Stimulated activated naive CD4-positive, alpha-beta T cell treated with Interleukin-2 at 50 U/mL for 16 hours (primary cell): ENCODE data around the gene ITCH.
"Not testable (repeated sequence)": the region's sequence is repeated elsewhere in the genome, so short reads cannot be mapped to it uniquely, and the experiment has no call there.

Source experiments
- DNase-seq: peaks from one replicate; lab custom pipeline; 2025; lab: John Stamatoyannopoulos, UW

The ITCH gene

DNA sequence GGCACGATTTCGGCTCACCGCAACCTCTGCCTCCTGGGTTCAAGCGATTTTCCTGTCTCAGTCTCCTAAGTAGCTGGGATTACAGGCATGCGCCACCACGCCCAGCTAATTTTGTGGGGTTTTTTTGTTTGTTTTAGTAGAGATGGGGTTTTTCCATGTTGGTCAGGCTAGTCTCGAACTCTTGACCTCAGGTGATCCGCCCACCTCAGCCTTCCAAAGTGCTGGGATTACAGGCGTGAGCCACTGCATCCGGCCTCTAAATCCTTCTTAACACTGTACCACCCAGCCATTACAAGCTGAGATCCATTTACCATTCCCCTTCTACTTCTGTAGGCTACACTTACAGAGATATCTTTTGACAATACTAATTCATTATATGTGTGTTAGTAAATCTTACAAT lies 51.5 kb downstream of the ITCH start:
- DNase-seq = not testable (repeated sequence)

DNA sequence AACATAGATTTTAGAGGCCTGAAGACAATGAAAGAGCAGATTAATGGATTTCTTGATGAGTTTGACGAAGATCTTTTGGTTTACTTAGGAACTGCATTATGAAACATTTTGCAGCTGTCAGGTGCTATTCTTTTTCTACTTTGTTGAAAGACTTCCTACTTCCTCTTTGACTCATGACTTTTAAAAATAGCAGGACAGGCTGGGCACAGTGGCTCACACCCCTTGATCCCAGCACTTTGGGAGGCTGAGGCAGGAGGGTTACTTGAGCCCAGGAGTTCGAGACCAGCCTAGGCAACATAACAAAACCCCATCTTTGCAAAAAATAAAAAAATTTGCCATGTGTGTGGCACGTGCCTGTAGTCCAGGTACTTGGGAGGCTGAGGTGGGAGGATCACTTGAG lies 52.0 kb downstream of the ITCH start:
- no peak for DNase-seq

DNA sequence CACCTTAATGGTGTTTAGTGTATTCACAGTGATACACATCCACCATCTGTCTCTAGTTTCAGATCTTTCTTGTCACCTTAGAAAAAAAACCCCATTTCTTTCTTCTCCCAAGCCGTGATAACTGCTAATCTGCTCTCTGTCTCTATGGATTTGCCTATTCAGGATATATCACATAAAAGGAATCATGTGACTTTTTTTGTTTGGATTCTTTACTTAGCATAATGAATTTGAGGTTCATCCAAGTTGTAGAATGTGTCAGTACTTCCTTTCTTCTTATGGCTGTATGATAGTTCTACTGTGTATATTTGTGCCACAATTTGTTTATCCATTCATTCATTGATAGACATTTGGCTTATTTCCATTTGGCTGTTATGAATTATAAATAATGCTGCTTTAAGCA lies 57.1 kb downstream of the ITCH start:
- no peak for DNase-seq

DNA sequence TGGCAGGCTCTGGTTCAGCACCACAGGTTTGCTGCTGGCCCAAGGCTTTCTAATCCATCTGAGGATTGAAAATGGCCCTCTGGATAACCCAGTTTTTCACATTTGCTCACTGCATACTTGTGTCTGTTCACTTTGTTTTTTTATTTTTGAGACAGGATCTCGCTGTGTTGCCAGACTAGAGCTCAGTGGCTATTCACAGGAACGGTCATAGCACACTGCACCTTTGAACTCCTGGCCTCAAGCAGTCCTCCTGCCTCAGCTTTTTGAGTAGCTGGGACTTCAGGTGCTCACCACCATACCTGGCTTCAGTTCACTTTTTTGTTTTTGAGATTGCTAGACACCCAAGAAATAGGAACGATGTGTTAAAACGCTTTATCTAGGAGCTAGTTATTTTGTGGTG lies 57.9 kb downstream of the ITCH start:
- DNase-seq = no peak

DNA sequence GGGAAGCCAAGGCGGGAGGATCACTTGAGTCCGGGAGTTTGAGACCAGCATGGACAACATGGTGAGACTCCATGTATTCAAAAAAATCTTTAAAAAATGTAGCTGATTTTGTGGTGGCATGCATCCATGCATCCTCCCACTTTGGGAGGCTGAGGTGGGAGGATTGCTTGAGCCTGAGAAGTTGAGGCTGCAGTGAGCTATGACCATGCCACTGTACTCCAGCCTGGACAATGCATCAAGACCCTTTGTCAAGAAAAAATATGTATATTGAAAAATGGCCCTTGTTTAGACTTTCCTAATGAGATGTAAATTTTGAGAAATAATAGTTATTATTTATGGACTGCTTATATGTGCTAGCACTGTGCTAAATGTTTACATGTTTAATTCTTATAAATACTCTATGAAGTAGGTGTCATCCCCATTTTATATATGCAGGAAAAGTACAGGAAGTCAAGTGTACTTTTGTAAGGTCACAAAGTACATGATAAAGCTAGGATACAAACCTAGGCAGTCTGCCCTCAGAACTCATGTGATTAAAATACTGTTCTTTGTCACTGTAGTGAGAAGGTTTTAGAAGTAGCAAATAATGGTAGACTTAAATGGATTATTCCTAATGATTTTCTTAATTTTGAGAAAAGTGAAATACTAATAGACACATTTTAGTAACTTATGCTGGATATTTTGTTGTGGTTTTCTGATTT lies 58.8 kb downstream of the ITCH start:
- no peak for DNase-seq

DNA sequence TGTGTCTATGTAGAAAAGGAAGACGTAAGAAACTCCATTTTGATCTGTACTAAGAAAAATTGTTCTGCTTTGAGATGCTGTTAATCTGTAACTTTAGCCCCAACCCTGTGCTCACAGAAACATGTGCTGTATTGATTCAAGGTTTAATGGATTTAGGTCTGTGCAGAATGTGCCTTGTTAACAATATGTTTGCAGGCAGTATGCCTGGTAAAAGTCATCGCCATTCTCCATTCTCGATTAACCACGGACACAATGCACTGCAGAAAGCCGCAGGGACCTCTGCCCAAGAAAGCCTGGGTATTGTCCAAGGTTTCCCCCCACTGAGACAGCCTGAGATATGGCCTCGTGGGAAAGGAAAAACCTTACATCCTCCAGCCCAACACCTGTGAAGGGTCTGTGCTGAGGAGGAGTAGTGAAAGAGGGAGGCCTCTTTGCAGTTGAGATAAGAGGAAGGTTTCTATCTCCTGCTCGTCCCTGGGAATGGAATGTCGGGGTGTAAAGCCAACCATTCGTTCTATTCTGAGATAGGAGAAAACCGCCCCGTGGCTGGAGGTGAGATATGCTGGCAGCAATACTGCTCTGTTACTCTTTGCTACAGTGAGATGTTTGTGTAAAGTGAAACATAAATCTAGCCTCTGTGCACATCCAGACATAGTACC lies 62.1 kb downstream of the ITCH start:
- DNase-seq = not testable (repeated sequence)

DNA sequence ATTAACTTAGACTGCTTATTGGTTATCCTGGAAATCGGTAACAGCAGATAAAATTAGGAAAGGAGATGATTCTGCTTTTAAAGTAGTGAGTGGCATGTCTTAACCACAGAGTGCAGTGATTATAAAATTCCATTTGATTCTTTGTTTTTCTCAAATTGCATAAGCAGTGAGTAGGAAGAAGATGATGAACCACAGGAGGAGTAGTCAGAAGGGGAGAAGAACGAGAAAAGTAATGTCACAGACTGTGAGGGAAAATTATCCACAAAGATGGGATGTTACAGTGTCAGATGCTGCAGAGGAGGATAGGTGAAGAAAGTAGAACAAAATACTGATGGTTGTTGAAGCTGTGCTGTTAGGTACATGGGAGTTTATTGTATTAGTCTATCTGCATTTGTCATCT lies 63.0 kb downstream of the ITCH start:
- no peak for DNase-seq

DNA sequence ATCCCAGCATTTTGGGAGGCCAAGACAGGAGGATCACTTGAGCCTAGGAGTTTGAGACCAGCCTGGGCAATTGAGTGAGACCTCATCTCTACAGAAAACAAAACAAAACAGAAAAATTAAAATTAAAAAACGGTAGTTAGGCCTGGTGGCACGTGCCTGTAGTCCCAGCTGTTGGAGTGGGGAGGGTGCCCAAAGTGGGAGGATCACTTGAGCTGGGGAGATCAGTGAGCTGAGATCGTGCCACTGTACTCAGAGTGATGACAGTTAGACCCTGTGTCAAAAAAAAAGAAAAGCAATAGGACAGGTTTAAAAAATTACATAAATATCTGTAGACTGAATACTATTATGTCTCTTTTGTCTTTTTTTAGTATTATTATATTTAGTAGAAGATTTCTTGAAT lies 64.3 kb downstream of the ITCH start:
- DNase-seq = no peak

DNA sequence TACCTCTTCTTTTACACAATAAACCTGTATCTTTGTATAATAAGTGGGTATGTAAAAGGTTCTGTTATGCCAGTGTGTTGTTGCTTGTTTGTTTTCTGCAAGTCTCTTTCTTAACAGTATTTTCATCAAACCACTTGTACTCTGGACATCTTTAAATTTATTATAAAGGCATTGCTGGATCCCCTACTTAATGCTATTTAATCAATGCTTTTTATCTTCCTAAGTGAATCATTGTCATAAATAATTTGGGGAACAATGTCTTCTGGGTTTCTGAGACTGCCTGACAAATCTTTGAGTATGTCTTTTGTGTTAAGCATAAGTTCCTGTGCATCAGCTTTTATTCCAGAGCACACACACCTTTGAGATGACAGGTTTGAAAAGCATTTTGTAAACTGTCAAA lies 64.7 kb downstream of the ITCH start:
- no peak for DNase-seq

DNA sequence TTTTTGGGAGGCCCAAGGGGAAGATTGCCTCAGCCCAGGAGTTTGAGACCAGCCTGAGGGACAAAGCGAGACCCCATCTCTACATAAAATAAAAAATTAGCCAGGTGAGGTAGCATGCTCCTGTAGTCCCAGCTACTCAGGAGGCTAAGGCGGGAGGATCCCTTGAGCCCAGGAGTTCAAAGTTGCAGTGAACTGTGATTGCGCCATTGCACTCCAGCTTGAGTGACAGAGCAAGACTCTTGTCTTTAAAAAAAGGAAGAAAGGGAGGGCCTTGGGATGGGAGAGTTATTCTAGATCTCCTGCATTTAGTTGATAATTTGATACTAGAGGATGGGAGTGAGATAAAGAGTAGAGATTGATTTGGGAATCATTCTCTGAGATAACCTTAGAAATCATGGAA lies 68.1 kb downstream of the ITCH start:
- no peak for DNase-seq

DNA sequence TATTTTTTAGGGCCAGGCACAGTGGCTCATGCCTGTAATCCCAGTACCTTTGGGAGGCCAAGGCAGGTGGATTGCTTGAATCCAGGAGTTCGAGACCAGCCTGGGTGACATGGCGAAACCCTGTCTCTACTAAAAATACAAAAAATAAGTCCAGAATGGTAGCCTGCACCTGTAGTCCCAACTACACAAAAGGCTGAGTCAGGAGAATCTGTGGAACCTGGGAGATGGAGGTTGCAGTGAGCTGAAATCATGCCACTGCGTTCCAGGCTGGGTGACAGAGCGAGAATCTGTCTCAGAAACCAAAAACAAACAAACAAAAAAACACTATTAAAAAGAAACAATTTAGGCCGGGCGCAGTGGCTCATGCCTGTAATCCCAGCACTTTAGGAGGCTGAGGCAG lies 69.6 kb downstream of the ITCH start:
- DNase-seq = not testable (repeated sequence)

DNA sequence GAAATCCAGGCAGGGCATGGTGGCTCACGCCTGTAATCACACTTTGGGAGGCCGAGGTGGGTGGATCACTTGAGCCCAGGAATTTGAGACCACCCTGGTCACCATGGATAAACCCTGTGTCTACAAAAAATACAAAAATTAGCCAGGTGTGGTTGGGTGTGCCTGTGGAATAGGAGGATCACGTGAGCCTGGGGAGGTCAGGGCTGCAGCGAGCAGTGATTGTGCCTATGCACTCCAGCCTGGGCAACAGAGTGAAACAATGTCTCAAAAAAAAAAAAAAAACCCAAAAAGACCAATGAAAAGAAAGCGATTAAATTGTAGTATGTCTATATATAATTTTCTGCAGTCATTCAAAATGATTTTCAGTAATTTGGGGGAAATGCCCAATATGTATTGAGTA lies 70.3 kb downstream of the ITCH start:
- DNase-seq = no peak

DNA sequence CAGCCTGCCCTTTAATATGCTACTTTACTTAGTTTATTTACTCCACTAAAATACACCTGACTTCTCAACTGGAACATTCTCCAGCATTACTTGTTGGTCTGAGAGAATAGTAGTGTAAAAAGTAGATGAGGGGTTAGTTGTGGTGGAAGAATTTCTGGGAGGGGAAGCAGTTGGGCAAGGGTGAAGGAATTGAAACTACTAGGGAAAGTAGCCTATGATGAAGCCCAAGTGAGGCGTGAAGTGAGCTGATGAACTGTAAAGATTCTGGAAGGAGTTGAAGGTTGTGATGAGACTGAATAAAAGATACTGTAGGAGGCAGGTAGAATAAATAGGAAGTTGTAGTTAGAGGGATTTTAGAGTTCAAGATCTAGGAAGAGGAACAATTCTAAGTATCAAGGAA lies 72.5 kb downstream of the ITCH start:
- no peak for DNase-seq

DNA sequence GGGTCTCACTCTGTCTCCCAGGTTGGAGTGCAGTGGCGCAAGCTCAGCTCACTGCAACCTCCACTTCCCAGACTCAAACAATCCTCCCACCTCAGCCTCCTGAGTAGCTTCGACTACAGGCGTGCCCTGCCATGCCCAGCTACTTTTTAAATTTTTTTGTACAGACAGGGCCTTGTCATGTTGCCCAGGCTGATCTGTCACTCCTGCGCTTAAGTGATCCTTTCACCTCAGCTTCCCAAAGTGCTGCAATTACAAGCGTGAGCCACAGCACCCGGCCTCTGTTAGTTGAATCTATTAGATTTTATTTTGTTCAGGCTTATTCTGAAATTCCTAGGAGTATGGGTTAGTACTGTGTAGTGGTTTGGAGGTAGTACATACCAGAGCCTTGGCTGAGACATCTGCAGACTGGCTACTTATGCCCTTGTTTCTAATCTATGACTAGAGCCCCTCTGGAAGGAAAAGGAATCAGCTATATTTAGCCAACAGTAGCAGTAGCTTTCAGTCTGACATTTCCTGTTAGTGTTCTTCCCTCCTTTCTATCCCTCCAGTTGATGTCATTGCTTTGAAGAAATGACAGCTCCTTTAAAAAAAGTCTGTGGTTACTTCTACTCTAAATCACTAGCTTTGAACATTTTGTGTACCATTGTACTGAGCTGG lies 74.4 kb downstream of the ITCH start:
- no peak for DNase-seq

DNA sequence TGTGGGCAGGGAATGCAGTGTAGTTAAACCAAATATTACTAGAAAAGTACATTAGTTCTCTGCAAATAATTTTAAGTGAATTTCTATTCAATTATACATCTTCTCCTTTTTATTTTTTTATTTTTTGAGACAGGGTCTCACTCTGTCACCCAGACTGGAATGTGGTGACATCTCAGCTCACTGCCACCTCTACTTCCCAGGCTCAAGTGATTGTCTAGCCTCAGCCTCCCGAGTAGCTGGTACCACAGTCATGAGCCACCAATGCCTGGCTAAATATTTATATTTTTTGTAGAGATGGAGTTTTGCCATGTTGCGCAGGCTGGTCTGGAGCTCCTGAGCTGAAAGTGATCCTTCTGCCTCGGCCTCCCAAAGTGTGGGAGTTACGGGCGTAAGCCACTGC lies 76.1 kb downstream of the ITCH start:
- no peak for DNase-seq

DNA sequence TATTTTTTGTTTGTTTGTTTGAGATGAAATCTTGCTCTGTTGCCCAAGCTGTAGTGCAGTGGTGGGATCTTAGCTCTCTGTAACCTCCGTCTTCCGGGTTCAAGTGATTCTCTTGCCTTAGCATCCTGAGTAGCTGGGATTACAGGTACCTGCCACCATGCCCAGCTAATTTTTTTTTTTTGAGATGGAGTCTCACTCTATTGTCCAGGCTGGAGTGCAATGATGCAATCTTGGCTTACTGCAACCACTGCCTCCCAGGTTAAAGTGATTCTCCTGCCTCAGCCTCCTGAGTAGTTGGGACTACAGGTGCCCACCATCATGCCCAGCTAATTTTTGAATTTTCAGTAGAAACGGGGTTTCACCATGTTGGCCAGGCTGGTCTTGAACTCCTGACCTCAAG lies 78.3 kb downstream of the ITCH start:
- not testable (repeated sequence) for DNase-seq

DNA sequence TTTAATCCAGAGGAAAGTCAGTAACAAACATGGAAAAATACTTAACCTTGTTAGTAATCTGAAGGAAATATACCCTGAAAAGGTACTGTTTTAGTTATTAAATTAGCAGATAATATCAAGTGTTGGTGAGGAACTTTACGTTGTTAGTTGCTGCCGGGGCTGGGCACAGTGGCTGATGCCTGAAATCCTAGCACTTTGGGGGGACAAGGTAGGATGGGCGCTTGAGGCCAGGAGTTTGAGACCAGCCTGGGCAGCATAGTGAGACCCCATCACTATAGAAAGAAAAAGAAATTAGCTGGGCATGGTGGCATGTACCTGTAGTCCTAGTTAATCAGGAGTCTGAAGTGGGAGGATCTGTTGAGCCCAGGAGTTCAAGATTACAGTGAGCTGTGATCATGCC lies 80.5 kb downstream of the ITCH start:
- no peak for DNase-seq

DNA sequence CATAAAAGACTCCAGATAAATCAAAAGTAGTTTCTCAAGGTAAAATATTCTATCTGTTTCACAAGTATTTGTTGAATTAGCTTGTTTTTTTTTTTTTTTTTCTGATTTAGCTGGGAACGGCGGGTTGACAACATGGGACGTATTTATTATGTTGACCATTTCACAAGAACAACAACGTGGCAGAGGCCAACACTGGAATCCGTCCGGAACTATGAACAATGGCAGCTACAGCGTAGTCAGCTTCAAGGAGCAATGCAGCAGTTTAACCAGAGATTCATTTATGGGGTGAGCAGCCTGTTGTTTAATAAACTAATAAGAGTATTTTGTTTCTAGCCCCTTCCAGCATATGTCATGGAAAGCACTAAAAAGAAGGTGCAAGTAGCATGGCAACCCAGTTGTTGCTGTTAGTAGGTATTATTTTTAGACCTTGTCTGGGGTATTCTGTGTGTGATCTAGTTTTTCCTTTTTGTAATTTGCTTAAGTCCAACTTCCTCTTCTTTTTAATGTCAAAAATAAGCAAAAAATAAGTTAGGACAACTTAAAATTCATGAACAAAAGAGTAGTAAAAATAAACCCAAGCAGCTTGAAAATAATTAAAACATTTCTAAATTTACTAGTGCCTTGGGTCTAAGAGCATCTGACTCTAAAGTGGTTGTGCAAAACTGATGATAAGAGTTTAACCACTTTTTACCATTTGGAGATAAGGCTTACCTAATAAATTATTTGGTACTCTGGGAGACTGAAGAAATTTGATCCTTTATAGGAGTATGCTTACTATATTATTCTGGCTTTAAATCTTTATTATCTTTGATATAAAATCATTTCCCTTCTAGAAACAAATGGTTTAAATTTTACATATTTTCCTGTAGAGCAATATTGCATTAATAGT lies 82.3 kb downstream of the ITCH start:
- DNase-seq = no peak

DNA sequence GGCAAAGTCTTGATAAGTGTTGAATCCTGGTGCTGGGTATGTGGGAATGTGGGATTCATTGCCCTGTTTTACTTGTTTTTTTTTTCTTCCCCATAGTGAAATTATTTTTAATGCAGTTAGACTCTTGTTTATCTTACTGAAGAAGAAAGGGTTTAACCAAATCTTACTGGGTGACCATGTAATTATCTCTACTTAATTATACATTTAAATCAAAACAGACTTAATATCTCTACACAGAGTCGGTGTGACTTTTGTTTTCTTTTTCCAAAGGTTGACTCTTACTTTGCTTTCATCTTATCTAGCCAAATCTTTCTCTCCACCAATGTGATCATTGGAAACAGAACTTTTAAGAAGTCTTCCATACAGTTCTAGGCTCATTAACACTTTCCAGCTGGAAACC lies 85.4 kb downstream of the ITCH start:
- no peak for DNase-seq

DNA sequence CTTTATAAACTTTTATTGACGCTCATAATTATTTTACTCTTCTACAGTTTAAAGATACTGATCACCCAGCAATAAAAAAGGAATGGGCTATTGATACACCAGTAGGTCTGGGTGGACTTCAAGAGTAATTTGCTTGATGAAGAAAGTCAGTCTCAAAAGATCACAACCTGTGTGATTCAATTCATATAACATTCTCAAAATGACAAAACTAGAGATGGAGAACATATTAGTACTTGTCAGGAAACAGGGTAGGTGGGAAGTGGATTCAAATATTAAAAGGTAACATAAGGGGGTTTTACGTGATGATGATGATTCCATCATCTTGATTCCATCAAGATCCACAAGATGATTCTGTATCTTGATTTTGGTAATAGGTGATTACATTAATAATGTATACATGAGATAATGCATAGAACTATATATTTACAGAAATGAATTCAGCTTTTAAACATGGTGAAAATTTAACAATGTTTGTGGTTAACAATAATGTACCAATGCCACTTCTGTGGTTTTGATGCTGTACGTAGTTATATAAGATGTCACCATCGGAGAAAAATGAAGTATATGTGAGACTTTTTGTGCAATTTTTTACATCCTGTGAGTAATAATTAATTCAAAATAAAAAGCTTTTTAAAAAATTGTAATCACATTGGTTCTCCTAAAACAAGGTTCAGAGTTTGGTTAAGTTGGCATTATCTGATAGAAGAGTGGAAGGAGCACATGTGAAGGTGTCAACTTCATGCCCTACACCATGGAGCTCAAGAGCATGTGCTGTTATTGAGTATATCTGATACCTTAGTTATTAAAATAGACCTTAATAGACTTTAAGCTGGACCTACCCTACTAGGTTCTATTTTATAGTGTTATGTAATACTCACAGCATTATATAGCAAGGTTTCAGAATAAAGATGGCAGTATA lies 86.9 kb downstream of the ITCH start:
- no peak for DNase-seq

DNA sequence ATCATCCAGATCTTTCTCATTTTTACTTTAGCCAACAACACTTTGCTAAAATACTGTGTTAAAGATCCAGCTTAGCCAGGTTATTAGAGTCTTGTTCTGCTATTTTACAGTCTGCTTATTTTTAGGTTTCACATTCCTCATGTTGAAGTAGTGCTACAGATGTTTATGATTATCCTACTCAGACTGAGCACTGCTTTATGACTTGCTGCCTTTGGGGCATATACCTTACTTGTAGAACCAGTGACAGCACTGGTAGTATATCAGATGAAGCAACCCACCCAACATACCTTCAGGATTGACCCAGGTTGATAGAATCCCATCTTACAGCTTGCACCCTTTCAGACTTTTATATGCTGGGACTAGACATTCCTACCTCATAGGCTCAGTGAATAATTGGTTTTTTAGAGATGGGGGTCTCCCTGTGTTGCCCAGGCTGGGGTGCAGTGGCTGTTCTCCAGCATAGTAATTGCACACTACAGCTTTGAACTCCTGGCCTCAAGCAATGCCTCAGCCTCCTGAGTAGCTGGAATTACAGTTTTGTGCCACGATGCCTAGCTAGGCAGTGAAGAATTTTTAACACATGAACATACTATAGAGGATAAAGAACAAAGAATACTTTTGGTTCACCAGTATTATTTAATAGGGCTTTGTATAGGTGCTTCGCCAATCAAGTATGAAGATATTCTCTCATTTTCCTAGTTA lies 89.4 kb downstream of the ITCH start:
- no peak for DNase-seq
